Measurements from ENCODE around the gene TRPM7. TPM values are rescaled to one million over a fixed set of nuclear protein-coding genes. Genes with fewer than 3 reads are reported as not detected.

TRPM7 gene
- total and polyA plus RNA-seq, 7 donors: 3.7 to 53.7 (median 32.2) TPM

GRCh38 chr15:50641318-50641717 is 45.3 kb downstream of the TRPM7 start:
- 87 to 89% methylated on average over 2 of the region's 2 CpGs for WGBS, 2 donors
- H3K27me3 ChIP-seq: no peaks in the 10 kb centered on the region
- no peak overlapping the region for H3K4me3 ChIP-seq
- intact Hi-C loops (cut with DNase I): no loop called here
- no peaks in the 10 kb centered on the region for H3K9me3 ChIP-seq
- no peaks in the 10 kb centered on the region for H3K4me1 ChIP-seq
- no peak for DNase-seq
- H3K27ac ChIP-seq: no peak overlapping the region
- peaks cover 0 to 83% (median 31%) of the 10 kb centered on the region in 4 donors for H3K36me3 ChIP-seq
- TF ChIP-seq CTCF (IDR thresholded peaks at IDR 0.05): no peak
- TF ChIP-seq POLR2AphosphoS5 (IDR thresholded peaks at IDR 0.05): no peak
- TF ChIP-seq EP300 (IDR thresholded peaks at IDR 0.05): no peak
- TF ChIP-seq POLR2A (IDR thresholded peaks at IDR 0.05): no peak

GRCh38 chr15:50636146-50636545 is 50.5 kb downstream of the TRPM7 start:
- TF ChIP-seq POLR2AphosphoS5 (IDR thresholded peaks at IDR 0.05) (no peak), POLR2A (IDR thresholded peaks at IDR 0.05) (no peak), EP300 (IDR thresholded peaks at IDR 0.05) (no peak), CTCF (IDR thresholded peaks at IDR 0.05) (no peak)
- no peaks in the 10 kb centered on the region for H3K27me3 ChIP-seq
- H3K36me3 ChIP-seq: peaks cover under 1 to 91% (median 27%) of the 10 kb centered on the region in 4 donors
- 96 to 98% methylated on average over 9 of the region's 9 CpGs for WGBS, 2 donors
- no peak for DNase-seq
- H3K9me3 ChIP-seq: no peaks in the 10 kb centered on the region
- intact Hi-C loops (cut with DNase I): no loop called here
- no peak overlapping the region for H3K27ac ChIP-seq
- H3K4me3 ChIP-seq: no peak overlapping the region
- no peaks in the 10 kb centered on the region for H3K4me1 ChIP-seq

- 71 to 88% methylated on average over 3 of the region's 3 CpGs for WGBS, 2 donors
These were observed 52.9 kb downstream of the TRPM7 start for GRCh38 chr15:50633653-50634052.

GRCh38 chr15:50628421-50628820 is 58.2 kb downstream of the TRPM7 start:
- H3K9me3 ChIP-seq: no peaks in the 10 kb centered on the region
- no peak overlapping the region for H3K4me3 ChIP-seq
- intact Hi-C loops (cut with DNase I): no loop called here
- H3K27me3 ChIP-seq: no peaks in the 10 kb centered on the region
- no peak for DNase-seq
- H3K36me3 ChIP-seq: peaks cover 7 to 57% (median 15%) of the 10 kb centered on the region in 4 donors
- peak overlapping the region in 2 of 4 donors; percentile 61 to 63 for H3K27ac ChIP-seq
- H3K4me1 ChIP-seq: peaks cover 0 to 22% (median 6%) of the 10 kb centered on the region in 4 donors
- WGBS, 2 donors: 94 to 95% methylated on average over 5 of the region's 5 CpGs
- no peak for TF ChIP-seq POLR2AphosphoS5 (IDR thresholded peaks at IDR 0.05)
- no peak for TF ChIP-seq CTCF (IDR thresholded peaks at IDR 0.05)
- no peak for TF ChIP-seq POLR2A (IDR thresholded peaks at IDR 0.05)
- no peak for TF ChIP-seq EP300 (IDR thresholded peaks at IDR 0.05)

More at GRCh38 chr15:50633653-50634052, 52.9 kb downstream of the TRPM7 start:
- H3K36me3 ChIP-seq: peaks cover 7 to 96% (median 32%) of the 10 kb centered on the region in 4 donors
- TF ChIP-seq CTCF (IDR thresholded peaks at IDR 0.05) (no peak), POLR2AphosphoS5 (IDR thresholded peaks at IDR 0.05) (no peak), POLR2A (IDR thresholded peaks at IDR 0.05) (no peak), EP300 (IDR thresholded peaks at IDR 0.05) (no peak)
- no peak overlapping the region for H3K4me3 ChIP-seq
- intact Hi-C loops (cut with DNase I): no loop called here
- H3K9me3 ChIP-seq: no peaks in the 10 kb centered on the region
- H3K4me1 ChIP-seq: no peaks in the 10 kb centered on the region
- no peak overlapping the region for H3K27ac ChIP-seq
- DNase-seq: no peak
- H3K27me3 ChIP-seq: no peaks in the 10 kb centered on the region
